HG03558 (cell line): Measurements from ENCODE around the gene KIT.

Experiments
- ATAC-seq: cut with Tn5 transposase; IDR thresholded peaks from one replicate; pipeline ENCODE4 v1.9.1; 2021; ENCODE audit warnings: moderate number of reproducible peaks; ENCODE audit not compliant: unreplicated experiment; ENCODE audit errors: extremely low read depth

KIT gene

DNA sequence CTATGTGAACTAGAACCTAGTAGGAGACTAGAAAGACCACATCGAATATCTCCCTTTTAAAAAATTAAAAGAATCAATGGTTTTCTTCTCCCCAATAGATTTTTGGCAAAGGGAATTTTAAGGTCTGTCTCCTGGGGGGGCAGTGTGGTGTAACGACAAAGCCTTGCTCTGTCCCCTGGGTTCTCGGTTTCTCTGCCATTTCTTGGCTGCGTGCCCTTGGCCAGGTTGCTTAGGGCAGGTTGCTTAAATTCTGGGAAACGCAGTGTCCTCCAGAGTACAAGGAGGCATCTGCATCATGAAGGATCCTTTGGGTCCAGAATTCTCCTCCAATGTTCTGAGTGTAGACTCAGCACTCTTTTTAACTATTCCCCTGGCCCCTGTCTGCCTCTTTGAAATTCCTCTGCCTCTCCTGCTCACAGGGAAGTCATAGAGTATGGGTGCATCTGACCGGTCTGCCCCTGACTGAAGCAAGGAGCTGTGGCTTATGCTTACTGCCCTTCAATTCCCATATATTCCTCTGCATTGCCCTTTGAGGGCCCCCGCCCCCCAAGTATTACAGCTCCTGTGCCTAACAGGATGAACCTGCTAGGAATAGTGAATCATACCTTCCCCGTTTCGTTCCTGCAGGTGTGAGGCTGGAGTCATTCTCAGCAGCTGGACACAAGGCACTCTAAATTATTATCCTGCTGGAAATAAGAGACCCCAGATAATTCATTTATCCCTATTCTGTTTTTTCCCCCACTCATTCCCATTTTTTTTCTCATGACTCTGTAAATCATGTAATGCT is 2.2 kb downstream of the KIT start:
- ATAC-seq, result no peak

DNA sequence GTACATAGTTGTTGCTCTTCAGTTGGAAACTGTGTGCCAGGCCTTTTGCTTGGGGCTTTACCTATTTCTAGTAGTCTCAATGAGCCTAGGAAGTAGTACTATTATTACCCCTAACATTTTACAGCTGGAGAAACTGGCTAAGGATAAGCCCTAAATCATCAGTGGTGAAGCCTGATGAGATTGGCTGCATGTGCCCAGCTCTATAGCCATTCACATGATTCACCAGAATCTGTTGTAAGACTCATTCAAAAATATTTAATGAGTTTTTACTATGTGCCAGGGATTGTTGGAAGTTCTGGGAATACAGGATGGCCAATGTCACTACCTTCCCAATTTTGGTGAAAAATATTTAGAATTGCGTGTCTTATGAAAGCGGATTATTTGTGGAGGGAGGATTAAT is 2.8 kb downstream of the KIT start:
- no peak for ATAC-seq

DNA sequence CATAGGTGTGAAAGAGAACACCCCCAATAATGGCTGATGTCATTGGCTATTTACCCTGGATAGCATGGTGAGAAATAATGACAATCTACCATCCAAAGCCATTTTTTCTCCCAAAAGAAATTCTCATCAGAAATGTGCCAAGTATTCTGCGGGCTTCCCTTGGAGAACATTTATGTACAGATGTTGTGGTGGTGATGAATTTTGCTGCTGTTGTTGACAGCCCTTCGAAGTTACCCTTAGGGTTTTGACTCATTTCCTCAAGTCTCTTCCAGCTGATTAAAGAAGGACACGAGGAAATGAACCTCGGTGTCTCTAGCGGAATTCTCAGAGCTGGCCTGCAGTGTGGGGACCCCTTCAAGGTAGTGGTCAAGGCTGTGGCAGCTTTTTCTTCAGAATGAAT is 3.4 kb downstream of the KIT start:
- no peak for ATAC-seq

DNA sequence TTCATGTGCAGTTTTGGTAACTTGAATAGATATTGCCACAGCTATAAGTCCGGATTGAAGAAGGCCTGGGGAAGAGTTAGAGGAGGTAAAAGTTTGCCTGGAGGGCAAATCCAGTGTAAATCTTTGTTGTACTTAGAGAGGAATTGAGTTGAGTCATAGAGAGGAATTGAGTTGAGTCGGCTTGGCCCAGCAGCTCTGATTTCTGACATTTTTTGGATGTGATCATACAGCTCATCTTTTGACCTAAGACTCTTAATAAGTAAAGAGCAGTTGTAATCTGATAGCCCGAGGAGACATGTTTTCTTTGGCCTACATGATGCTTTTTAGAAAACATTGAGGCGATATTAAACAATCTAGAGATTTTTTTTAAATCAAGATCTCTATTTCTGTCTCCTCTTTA is 3.9 kb downstream of the KIT start:
- no peak for ATAC-seq

- no peak for ATAC-seq
These were observed 4.4 kb downstream of the KIT start for GRCh38 chr4:54662123-54662522.

GRCh38 chr4:54662901-54663585 is 5.3 kb downstream of the KIT start:
- no peak for ATAC-seq

DNA sequence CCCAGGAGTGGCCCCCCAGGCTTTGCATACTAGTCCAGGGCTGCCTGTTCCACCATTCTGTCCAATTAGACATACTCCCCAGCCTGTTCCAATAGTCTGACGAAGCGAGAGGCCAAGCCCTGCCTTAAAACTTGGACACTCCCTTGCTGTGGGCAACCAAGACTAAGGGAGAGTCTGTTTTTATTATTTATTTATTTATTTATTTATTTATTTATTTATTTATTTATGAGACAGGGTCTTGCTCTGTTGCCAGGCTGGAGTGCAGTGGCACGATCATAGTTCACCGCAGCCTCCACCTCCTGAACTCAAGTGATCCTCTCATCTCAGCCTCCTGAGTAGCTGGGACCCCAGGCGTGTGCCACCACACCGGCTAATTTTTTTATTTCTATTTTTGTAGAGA is 6.6 kb downstream of the KIT start:
- no peak for ATAC-seq

- no peak for ATAC-seq
These were observed 10.4 kb downstream of the KIT start for GRCh38 chr4:54668014-54668611.

GRCh38 chr4:54669831-54670230 is 12.1 kb downstream of the KIT start:
- ATAC-seq, result no peak

DNA sequence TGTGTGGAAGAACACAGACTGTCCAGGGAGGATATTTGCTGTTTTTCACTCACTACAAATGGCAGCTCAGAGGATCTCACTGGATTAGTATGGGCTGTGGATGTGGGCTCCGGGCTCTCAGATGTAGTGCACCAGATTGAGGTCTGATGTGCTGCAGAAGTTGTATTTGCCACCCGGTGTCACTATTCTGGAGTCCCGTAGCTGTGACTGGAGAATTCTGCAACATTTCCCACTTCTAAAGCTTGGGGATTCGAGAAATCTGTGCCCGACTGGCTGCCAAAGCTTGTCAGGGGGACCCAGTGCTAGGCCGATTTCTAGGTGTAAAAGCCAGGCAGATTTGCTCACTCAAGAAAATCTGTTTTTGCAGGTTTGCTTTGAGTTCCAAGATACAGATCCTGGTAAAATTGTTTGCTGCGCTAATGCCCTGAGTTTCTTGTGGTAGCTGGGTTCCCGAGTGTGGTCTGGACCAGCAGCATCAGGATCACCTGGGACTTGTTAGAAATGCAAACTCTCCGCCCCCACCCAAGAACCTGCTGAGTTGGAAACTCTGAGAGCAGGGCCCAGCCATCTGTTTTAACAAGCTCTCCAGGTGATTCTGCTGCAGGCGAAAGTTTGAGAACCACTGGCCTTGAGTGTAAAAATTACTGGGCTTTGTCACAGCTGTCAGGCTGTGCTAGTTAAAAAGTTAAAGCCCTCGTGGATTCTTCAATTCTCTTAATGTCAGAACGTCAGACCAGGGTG is 18.1 kb downstream of the KIT start:
- ATAC-seq, result no peak

DNA sequence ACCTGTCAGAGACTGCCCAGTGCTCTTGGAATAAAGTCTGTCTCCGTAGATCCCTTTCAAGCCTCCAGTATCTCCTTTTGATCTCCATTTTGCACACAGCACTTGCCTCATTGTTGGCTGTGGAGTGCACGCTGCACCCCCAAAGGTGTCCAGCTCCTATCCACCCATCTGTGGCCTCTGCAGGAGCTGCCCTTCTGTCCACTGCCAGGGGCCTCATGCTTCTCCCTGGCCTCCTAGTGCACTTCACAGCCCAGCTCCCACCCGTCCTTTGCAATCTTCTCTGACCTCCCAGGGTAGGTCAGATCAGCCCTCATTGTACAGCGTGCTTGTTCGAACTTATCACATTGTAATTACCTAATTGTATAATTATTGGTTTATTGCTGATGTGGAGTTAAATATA is 18.9 kb downstream of the KIT start:
- no peak for ATAC-seq

DNA sequence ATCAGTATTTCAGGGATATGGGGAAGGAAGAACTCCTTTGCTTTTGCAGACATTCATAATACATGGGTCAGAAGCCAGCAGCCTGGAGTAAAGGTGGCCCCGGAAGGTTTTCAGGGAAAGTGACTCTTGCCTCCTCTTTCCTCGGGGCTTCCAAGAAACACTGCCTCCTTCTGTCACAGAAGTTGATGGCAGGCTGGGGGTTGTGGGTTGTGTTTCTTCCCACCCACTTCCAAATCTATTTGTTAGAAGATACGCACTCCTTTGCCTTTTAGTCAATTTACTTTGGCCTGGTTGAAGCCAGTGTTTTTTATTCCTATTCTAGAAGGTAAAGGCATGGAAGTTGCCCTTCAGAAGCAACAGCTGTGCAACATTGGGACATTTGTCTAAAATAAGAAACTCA is 19.7 kb downstream of the KIT start:
- ATAC-seq, result no peak

DNA sequence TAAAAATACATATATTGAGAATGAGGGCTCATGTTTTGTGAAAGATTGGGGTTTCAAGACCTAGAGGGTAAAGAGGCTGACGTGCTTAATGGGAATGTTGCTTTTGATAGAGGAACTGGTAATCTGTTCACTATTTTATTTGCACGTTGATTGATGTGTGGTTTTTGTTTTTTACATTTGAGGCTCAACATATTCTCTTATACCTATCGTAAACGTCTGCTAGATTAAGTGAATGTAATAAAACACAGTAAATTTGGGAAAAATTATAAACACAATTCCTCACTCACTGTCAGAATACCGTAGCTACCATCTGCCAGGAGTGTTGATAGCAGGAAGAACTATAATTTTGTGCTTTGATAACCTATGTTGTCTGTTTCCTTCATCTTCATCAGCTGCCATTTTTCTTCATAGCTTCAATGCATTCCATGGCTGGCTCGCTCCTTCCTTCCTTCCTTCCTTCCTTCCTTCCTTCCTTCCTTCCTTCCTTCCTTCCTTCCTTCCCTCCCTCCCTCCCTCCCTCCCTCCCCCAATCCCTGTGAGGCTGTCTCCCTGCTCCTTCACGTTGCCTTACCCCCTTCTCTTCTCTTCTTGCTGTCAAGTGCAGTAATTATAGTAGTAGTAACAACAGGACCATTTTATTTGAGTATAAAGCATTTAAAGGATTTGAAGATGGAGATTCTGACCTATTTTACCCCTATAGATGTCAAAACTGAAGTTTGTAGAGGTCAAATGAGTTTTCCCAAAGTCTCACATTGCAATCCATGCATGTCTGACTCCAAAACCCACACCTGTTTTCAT is 20.3 kb downstream of the KIT start:
- no peak for ATAC-seq

GRCh38 chr4:54678826-54679225 is 21.1 kb downstream of the KIT start:
- no peak for ATAC-seq

DNA sequence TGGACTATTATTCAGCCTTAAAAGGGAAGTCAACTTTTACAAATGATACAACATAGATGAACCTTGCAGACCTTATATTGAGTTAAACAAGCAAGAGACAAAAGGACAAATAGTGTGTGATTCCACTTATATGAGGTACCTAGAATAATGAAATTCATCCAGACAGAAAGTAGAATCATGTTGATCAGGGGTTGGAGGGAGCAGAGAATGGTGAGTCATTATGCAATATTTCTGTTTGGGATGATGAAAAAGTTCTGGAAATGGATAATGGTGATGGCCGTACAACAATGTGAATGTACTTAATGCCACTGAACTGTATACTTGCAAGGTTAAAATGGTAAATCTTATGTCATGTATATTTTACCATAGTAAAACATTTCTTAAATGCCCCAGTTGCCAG is 22.1 kb downstream of the KIT start:
- no peak for ATAC-seq

- ATAC-seq, result no peak
These were observed 26.0 kb downstream of the KIT start for GRCh38 chr4:54683616-54684346.

DNA sequence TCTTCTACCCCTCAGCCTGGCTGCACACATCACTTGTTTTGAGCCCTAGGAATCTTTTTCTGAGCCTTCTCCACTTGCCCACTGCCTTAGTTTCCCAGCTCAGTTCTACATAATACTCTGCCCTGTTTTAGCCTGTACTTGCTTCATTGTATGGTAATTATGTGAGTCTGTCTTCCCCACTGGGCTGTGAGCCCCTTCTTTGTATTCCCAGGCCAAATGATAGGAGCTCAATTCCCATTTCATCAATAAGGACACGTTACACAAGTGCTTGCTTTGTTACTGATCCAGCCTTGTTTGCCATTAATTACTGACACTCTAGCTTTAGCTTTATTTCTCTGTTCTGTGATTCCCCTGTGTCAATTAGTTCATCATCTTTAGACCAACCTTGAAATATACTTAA is 28.1 kb downstream of the KIT start:
- no peak for ATAC-seq

DNA sequence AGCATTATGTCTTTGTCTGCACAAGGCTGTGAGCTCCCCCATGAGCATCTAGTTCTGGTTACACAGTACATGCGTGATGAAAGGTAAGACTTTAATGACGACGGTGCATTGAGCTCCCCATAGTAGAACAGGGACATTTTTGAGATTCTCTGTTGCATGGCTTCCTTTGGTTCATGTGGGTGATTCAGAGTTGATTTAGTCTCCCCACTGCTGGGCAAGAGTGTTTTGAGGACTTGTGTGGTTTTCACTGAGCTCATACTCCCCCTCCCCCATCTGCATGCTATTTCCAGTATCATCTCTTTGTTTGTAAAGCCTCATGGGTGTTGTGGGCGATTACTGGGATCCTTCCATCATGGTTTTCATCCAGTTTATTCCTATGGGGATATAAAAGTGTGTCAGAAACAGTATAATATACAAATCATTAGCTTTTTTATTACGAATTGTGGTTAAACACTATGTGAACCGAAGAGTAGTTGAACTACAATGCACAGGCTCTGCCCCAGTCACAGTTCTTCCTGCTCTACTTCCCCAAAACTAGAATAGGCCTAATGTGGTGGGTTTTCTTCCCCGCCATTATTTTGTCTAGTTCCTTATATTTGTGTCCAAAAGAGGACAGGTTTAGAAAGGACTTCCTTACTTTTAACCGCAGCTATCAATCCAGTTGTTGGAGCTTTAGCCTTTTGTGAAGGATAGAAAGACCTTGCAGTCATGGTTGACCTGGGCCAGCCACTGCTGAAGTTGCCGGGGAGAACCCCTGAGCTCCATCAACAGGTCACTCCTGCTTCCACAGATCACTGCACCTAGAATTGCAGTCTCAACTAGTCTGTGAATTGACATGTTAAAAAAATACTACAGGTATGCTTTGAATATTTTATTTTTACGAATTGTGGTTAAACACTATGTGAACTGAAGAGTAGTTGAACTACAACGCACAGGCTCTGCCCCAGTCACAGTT is 30.4 kb downstream of the KIT start:
- no peak for ATAC-seq
